Urinary bladder (tissue), 4 donors: ENCODE measurements around the gene PHC2. TPM values are rescaled to one million over a fixed set of nuclear protein-coding genes. Genes with fewer than 3 reads are reported as not detected.

Source experiments
- DNase-seq: peaks from one replicate; pipeline ENCODE4 v3.0.0-alpha.2; 2015; ENCODE audit errors: extremely low spot score
- H3K27ac ChIP-seq: one replicate; pipeline ENCODE4 v1.5.1; 2013; ENCODE audit warnings: low read depth, mild to moderate bottlenecking, moderate library complexity
- H3K36me3 ChIP-seq: one replicate; pipeline ENCODE4 v1.6.1; 2013; ENCODE audit warnings: mild to moderate bottlenecking, moderate library complexity; ENCODE audit not compliant: insufficient read depth
- H3K4me1 ChIP-seq: one replicate; pipeline ENCODE4 v1.6.1; 2013; ENCODE audit warnings: mild to moderate bottlenecking, moderate library complexity; ENCODE audit not compliant: insufficient read depth
- H3K4me3 ChIP-seq: one replicate; pipeline ENCODE4 v1.5.1; 2013; ENCODE audit warnings: low read depth, low read length
- WGBS: extraction: QIAGEN DNeasy Blood & Tissue Kit; methylation state at CpG from one replicate; pipeline ENCODE4 v1.1.7; 2013; 5-methylcytosine and 5-hydroxymethylcytosine counted together
- polyA plus RNA-seq: library from polyadenylated mRNA; stranded (reverse); fragments of 200-250 nt; gene quantifications from one replicate; pipeline ENCODE4 v1.2.3, GENCODE V29; 2013
- total RNA-seq: library from RNA; depleted of rRNA; stranded (reverse); fragments of >200 nt; gene quantifications from one replicate; pipeline ENCODE4 v1.2.3, GENCODE V29; 2014
- donor health status: healthy with polysubstance abuse.
- donor health status: healthy.

The PHC2 gene
- total and polyA plus RNA-seq, 2 donors, result 49.2 to 179 TPM

GRCh38 chr1:33372677-33373076 is 58.2 kb downstream of the PHC2 start:
- no peaks in the 10 kb centered on the region for H3K36me3 ChIP-seq
- no peak overlapping the region for H3K27ac ChIP-seq
- 88% methylated on average over 4 of the region's 4 CpGs for WGBS
- H3K4me1 ChIP-seq, result no peaks in the 10 kb centered on the region
- H3K4me3 ChIP-seq, result no peak overlapping the region
- no peak for DNase-seq

- WGBS, result 96% methylated on average over 12 of the region's 12 CpGs
- H3K27ac ChIP-seq, result no peak overlapping the region
- no peaks in the 10 kb centered on the region for H3K36me3 ChIP-seq
- no peaks in the 10 kb centered on the region for H3K4me1 ChIP-seq
- DNase-seq, result no peak
- H3K4me3 ChIP-seq, result no peak overlapping the region
These were observed 58.7 kb downstream of the PHC2 start for GRCh38 chr1:33372162-33372561.

GRCh38 chr1:33371334-33371733 is 59.6 kb downstream of the PHC2 start:
- Histone ChIP-seq H3K27ac (no peak overlapping the region), H3K36me3 (no peaks in the 10 kb centered on the region), H3K4me1 (no peaks in the 10 kb centered on the region), H3K4me3 (no peak overlapping the region)
- 90% methylated on average over 9 of the region's 9 CpGs for WGBS
- DNase-seq, result no peak

GRCh38 chr1:33370827-33371226 is 60.1 kb downstream of the PHC2 start:
- WGBS, result 91% methylated on average over 5 of the region's 5 CpGs
- no peak overlapping the region for H3K27ac ChIP-seq
- no peak overlapping the region for H3K4me3 ChIP-seq
- no peak for DNase-seq
- H3K36me3 ChIP-seq, result no peaks in the 10 kb centered on the region
- H3K4me1 ChIP-seq, result no peaks in the 10 kb centered on the region

- Histone ChIP-seq H3K4me3 (no peak overlapping the region), H3K36me3 (no peaks in the 10 kb centered on the region), H3K27ac (no peak overlapping the region), H3K4me1 (no peaks in the 10 kb centered on the region)
- 57% methylated on average over 4 of the region's 4 CpGs for WGBS
- DNase-seq, result no peak
These were observed 60.6 kb downstream of the PHC2 start for GRCh38 chr1:33370301-33370700.

- DNase-seq, result no peak
- Histone ChIP-seq H3K27ac (no peak overlapping the region), H3K36me3 (no peaks in the 10 kb centered on the region), H3K4me3 (no peak overlapping the region), H3K4me1 (no peaks in the 10 kb centered on the region)
- WGBS, result 90% methylated on average over 2 of the region's 2 CpGs
These were observed 61.1 kb downstream of the PHC2 start for GRCh38 chr1:33369764-33370163.

GRCh38 chr1:33369081-33369480 is 61.8 kb downstream of the PHC2 start:
- no peaks in the 10 kb centered on the region for H3K4me1 ChIP-seq
- no peak overlapping the region for H3K27ac ChIP-seq
- 84% methylated on average over 9 of the region's 9 CpGs for WGBS
- DNase-seq, result no peak
- no peak overlapping the region for H3K4me3 ChIP-seq
- H3K36me3 ChIP-seq, result no peaks in the 10 kb centered on the region

- no peaks in the 10 kb centered on the region for H3K4me1 ChIP-seq
- H3K27ac ChIP-seq, result no peak overlapping the region
- 87% methylated on average over 15 of the region's 15 CpGs for WGBS
- H3K4me3 ChIP-seq, result no peak overlapping the region
- no peak for DNase-seq
- no peaks in the 10 kb centered on the region for H3K36me3 ChIP-seq
These were observed 62.5 kb downstream of the PHC2 start for GRCh38 chr1:33368431-33368830.

- Histone ChIP-seq H3K4me3 (no peak overlapping the region), H3K4me1 (no peaks in the 10 kb centered on the region), H3K36me3 (no peaks in the 10 kb centered on the region), H3K27ac (no peak overlapping the region)
- 32% methylated on average over 23 of the region's 23 CpGs for whole genome bisulfite sequencing
- DNase-seq, result no peak
These were observed 63.1 kb downstream of the PHC2 start for GRCh38 chr1:33367485-33368405.

- no peak overlapping the region for H3K4me3 ChIP-seq
- no peaks in the 10 kb centered on the region for H3K36me3 ChIP-seq
- DNase-seq, result no peak
- 75% methylated on average over 14 of the region's 14 CpGs for WGBS
- no peaks in the 10 kb centered on the region for H3K4me1 ChIP-seq
- H3K27ac ChIP-seq, result no peak overlapping the region
These were observed 64.0 kb downstream of the PHC2 start for GRCh38 chr1:33366762-33367484.

- 36% methylated on average over 9 of the region's 9 CpGs for WGBS
- no peak overlapping the region for H3K27ac ChIP-seq
- no peak for DNase-seq
- no peaks in the 10 kb centered on the region for H3K4me1 ChIP-seq
- H3K36me3 ChIP-seq, result no peaks in the 10 kb centered on the region
- no peak overlapping the region for H3K4me3 ChIP-seq
These were observed 65.3 kb downstream of the PHC2 start for GRCh38 chr1:33365560-33365997.

- Histone ChIP-seq H3K36me3 (no peaks in the 10 kb centered on the region), H3K4me3 (no peak overlapping the region), H3K27ac (peak overlapping the region; percentile 29), H3K4me1 (no peaks in the 10 kb centered on the region)
- DNase-seq, result no peak
- 42% methylated on average over 2 of the region's 2 CpGs for WGBS
These were observed 66.4 kb downstream of the PHC2 start for GRCh38 chr1:33364565-33364918.

GRCh38 chr1:33363470-33363861 is 67.4 kb downstream of the PHC2 start:
- Histone ChIP-seq H3K4me1 (no peaks in the 10 kb centered on the region), H3K4me3 (no peak overlapping the region), H3K36me3 (no peaks in the 10 kb centered on the region), H3K27ac (peak overlapping the region; percentile 3)
- DNase-seq, result no peak
- 47% methylated on average over 5 of the region's 5 CpGs for WGBS

GRCh38 chr1:33363021-33363420 is 67.9 kb downstream of the PHC2 start:
- Histone ChIP-seq H3K4me1 (no peaks in the 10 kb centered on the region), H3K36me3 (no peaks in the 10 kb centered on the region), H3K27ac (no peak overlapping the region), H3K4me3 (no peak overlapping the region)
- no peak for DNase-seq
- WGBS, result 59% methylated on average over 5 of the region's 5 CpGs
